ENCODE measurements around the gene ACP2.
"Not testable (repeated sequence)": the region's sequence is repeated elsewhere in the genome, so short reads cannot be mapped to it uniquely, and the experiment has no call there.

The ACP2 gene

DNA sequence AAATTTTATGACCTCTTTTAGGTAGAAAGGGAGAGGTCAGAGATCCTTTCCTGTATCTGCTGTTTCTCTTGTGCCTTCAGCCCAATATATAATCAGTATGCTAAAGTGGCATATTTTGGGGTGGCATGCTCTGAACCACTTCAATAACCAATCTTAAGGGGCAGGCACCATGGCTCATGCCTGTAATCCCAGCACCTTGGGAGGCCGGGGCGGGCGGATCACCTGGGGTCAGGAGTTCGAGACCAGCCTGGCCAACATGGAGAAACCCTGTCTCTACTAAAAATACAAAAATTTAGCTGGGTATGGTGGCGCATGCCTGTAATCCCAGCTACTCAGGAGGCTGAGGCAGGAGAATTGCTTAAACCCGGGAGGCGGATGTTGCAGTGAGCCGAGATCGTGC lies 50.5 kb downstream of the ACP2 start:
- not testable (repeated sequence) for DNase-seq (ENCODE audit: low read depth)

DNA sequence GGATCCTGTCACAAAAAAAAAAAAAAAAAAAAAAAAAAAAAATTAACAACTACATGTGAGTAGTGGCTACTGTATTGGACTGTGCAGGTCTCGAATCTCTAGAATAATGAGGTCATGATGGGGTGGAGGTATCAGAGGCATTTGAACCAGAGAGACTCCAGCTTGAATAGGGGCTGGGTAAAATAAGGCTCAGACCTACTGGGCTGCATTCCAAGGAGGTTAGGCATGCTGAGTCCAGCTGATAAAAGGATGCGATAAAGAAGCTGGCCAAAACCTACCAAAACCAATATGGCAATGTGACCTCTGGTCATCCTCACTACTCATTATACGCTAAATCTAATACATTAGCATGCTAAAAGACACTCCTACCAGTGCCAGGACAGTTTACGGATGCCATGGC lies 56.5 kb downstream of the ACP2 start:
- no peak for DNase-seq (ENCODE audit: low read depth)

DNA sequence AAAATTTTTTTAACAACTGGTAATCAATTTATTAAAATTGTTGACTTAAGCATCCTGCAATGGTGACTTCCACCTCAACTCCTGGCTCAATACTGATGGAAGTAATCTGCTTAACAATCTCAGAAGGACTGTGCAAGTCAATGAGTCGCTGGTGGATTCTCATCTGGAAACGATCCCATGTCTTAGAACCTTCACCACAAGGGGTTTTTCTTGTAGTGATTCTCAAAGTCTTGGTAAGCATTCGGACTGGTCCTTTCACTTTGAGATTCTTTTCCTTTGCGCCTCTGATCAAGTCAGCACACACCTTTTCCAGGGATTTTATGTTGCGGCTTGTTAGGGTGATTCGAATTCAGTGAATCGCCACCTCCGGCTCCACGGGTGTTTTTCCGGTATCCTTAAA lies 57.5 kb downstream of the ACP2 start:
- not testable (repeated sequence) for DNase-seq (ENCODE audit: low read depth)
